ENCODE data around the gene MAML1. TPM values are rescaled to one million over a fixed set of nuclear protein-coding genes. Genes with fewer than 3 reads are reported as not detected.
A peak's percentile ranks its signal among the peaks of the same experiment; 100 is the strongest.
"Not testable (repeated sequence)": the region's sequence is repeated elsewhere in the genome, so short reads cannot be mapped to it uniquely, and the experiment has no call there.

MAML1 gene
- total and polyA plus RNA-seq, 2 experiments from 2014 or later = 9.6 to 43.9 TPM

- TF ChIP-seq EZH2phosphoT487 (IDR thresholded peaks at IDR 0.05; ENCODE audit: unreplicated experiment) (no peak), STAT1 (IDR thresholded peaks at IDR 0.05; ENCODE audit: unreplicated experiment) (no peak)
These were observed 35.5 kb upstream of the MAML1 start (continued) for GRCh38 chr5:179697108-179697507.

- Histone ChIP-seq H3K79me2 (replicated peaks; ENCODE audit: insufficient read depth) (peaks cover 38% of the 10 kb centered on the region), H4K20me1 (replicated peaks; ENCODE audit: insufficient read depth) (peaks cover 24% of the 10 kb centered on the region), H3K4me2 (peak overlapping the region; percentile 84), H3K27ac (ENCODE audit: low read depth) (peak overlapping the region; percentile 96), H3K4me3 (peak overlapping the region; percentile 75), H3K4me1 (ENCODE audit: insufficient read depth) (peaks cover 15% of the 10 kb centered on the region)
- H3K9me3 Mint-ChIP-seq; H3K27me3 ChIP-seq (ENCODE audit: insufficient read depth); ATAC-seq; H3F3A ChIP-seq (replicated peaks; ENCODE audit: low read depth); DNase-seq (ENCODE audit: low spot score); H3K9me2 ChIP-seq (ENCODE audit: insufficient read depth); H3K36me3 ChIP-seq (ENCODE audit: insufficient read depth); H2AFZ ChIP-seq: not testable (repeated sequence)
- Mint-ChIP-seq H3K4me1 (peaks cover 13% of the 10 kb centered on the region), H3K36me3 (ENCODE audit: low read depth) (peaks cover 26% of the 10 kb centered on the region), H3K4me3 (peak overlapping the region; percentile 99), H3K27me3 (ENCODE audit: insufficient read depth, low read depth, poor library complexity) (peaks cover 18% of the 10 kb centered on the region), H3K27ac (peak overlapping the region; percentile 100; the same call in 1 of the 2 replicates)
These were observed 35.1 kb upstream of the MAML1 start for GRCh38 chr5:179697543-179697942.

DNA sequence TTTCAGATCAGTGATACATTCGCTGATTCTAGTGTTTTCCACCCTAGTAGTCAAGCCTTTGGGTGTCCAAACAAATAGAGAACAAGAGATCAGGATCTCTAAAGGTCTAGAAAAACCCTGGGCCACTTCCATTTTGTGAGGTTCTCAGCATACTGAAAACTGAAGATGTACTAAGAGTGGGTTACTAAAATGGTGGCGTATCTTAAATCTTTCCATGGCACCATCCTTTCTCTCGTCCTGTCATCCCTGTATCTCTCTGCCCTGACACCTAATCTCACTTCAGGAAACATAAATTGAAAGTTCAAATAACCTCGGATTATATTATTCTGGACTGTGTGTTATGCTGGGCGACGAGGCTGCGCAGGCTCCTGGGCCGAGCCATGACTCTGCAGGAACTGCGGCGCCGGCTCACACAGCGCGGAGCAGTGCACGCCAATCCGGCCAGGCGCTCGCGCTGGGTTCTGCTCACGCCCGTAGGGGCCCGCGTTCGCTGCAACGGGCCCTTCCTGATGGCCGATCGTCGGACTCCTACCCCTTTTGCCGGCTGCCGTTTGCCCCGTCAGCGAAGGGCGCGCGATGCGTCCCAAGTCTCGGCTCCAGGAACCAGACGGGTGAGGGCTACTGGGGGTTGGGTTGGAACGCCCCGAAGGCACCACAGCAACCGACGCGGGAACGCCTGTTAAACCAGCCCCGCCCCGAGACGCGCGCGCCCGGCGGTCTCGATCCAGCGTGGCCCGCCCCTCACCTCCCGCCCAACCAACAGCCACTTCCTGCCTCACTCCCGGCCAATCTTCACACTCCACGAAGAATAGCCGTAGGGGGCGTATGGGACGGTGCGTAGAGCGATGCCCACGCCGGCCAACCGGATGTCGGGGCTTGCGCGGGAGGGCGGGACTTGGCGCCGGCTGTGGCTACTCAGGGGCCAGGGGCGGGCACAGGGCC lies 34.4 kb upstream of the MAML1 start:
- peaks cover 18% of the 10 kb centered on the region for H3K27me3 Mint-ChIP-seq (ENCODE audit: insufficient read depth, low read depth, poor library complexity)
- H3K36me3 ChIP-seq (ENCODE audit: insufficient read depth) = peaks cover 5% of the 10 kb centered on the region; the same call in 1 of the 2 replicates
- peak overlapping the region; percentile 96 for H3K27ac ChIP-seq (ENCODE audit: low read depth)
- peaks cover 4% of the 10 kb centered on the region; the same call in 1 of the 2 replicates for H3F3A ChIP-seq (replicated peaks; ENCODE audit: low read depth)
- no peaks in the 10 kb centered on the region for H3K9me2 ChIP-seq (ENCODE audit: insufficient read depth)
- no peaks in the 10 kb centered on the region; the same call in 1 of the 2 replicates for H3K27me3 ChIP-seq (ENCODE audit: insufficient read depth)
- H3K36me3 Mint-ChIP-seq (ENCODE audit: low read depth) = peaks cover 33% of the 10 kb centered on the region
- peak overlapping the region; percentile 100 for H3K27ac Mint-ChIP-seq
- H2AFZ ChIP-seq = peak overlapping the region; percentile 19; the same call in 1 of the 2 replicates
- peaks cover 45% of the 10 kb centered on the region for H3K79me2 ChIP-seq (replicated peaks; ENCODE audit: insufficient read depth)
- H3K4me3 ChIP-seq = peak overlapping the region; percentile 100
- peak overlapping the region; percentile 84 for H3K4me2 ChIP-seq
- no peaks in the 10 kb centered on the region; the same call in 2 of the 3 replicates for H3K9me3 Mint-ChIP-seq
- H3K4me1 ChIP-seq (ENCODE audit: insufficient read depth) = peaks cover 15% of the 10 kb centered on the region
- ATAC-seq = peak; percentile 94
- H4K20me1 ChIP-seq (replicated peaks; ENCODE audit: insufficient read depth) = peaks cover 29% of the 10 kb centered on the region
- H3K4me1 Mint-ChIP-seq = peaks cover 13% of the 10 kb centered on the region
- peak overlapping the region; percentile 99 for H3K4me3 Mint-ChIP-seq
- DNase-seq (ENCODE audit: low spot score) = peak; percentile 99
- no peak for TF ChIP-seq EZH2 (IDR thresholded peaks at IDR 0.05; ENCODE audit: low read depth, unreplicated experiment)
- no peak for TF ChIP-seq EZH2phosphoT487 (IDR thresholded peaks at IDR 0.05; ENCODE audit: unreplicated experiment)
- TF ChIP-seq STAT1 (IDR thresholded peaks at IDR 0.05; ENCODE audit: unreplicated experiment) = no peak
- TF ChIP-seq REST (IDR thresholded peaks at IDR 0.05; ENCODE audit: unreplicated experiment) = no peak
- no peak for TF ChIP-seq JUNB (IDR thresholded peaks at IDR 0.05; ENCODE audit: unreplicated experiment)
- TF ChIP-seq, protein P1, sequence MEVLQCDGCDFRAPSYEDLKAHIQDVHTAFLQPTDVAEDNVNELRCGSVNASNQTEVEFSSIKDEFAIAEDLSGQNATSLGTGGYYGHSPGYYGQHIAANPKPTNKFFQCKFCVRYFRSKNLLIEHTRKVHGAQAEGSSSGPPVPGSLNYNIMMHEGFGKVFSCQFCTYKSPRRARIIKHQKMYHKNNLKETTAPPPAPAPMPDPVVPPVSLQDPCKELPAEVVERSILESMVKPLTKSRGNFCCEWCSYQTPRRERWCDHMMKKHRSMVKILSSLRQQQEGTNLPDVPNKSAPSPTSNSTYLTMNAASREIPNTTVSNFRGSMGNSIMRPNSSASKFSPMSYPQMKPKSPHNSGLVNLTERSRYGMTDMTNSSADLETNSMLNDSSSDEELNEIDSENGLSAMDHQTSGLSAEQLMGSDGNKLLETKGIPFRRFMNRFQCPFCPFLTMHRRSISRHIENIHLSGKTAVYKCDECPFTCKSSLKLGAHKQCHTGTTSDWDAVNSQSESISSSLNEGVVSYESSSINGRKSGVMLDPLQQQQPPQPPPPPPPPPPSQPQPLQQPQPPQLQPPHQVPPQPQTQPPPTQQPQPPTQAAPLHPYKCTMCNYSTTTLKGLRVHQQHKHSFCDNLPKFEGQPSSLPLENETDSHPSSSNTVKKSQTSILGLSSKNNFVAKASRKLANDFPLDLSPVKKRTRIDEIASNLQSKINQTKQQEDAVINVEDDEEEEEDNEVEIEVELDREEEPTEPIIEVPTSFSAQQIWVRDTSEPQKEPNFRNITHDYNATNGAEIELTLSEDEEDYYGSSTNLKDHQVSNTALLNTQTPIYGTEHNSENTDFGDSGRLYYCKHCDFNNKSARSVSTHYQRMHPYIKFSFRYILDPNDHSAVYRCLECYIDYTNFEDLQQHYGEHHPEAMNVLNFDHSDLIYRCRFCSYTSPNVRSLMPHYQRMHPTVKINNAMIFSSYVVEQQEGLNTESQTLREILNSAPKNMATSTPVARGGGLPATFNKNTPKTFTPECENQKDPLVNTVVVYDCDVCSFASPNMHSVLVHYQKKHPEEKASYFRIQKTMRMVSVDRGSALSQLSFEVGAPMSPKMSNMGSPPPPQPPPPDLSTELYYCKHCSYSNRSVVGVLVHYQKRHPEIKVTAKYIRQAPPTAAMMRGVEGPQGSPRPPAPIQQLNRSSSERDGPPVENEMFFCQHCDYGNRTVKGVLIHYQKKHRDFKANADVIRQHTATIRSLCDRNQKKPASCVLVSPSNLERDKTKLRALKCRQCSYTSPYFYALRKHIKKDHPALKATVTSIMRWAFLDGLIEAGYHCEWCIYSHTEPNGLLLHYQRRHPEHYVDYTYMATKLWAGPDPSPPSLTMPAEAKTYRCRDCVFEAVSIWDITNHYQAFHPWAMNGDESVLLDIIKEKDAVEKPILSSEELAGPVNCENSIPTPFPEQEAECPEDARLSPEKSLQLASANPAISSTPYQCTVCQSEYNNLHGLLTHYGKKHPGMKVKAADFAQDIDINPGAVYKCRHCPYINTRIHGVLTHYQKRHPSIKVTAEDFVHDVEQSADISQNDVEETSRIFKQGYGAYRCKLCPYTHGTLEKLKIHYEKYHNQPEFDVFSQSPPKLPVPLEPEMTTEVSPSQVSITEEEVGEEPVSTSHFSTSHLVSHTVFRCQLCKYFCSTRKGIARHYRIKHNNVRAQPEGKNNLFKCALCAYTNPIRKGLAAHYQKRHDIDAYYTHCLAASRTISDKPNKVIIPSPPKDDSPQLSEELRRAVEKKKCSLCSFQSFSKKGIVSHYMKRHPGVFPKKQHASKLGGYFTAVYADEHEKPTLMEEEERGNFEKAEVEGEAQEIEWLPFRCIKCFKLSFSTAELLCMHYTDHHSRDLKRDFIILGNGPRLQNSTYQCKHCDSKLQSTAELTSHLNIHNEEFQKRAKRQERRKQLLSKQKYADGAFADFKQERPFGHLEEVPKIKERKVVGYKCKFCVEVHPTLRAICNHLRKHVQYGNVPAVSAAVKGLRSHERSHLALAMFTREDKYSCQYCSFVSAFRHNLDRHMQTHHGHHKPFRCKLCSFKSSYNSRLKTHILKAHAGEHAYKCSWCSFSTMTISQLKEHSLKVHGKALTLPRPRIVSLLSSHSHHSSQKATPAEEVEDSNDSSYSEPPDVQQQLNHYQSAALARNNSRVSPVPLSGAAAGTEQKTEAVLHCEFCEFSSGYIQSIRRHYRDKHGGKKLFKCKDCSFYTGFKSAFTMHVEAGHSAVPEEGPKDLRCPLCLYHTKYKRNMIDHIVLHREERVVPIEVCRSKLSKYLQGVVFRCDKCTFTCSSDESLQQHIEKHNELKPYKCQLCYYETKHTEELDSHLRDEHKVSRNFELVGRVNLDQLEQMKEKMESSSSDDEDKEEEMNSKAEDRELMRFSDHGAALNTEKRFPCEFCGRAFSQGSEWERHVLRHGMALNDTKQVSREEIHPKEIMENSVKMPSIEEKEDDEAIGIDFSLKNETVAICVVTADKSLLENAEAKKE (CRISPR knock-in tag; IDR thresholded peaks at IDR 0.05) = no peak

Measured in GM23338 (cell line).